ENCODE measurements around the gene PID1.

The PID1 gene

GRCh38 chr2:228987441-228988155 lies 283.5 kb downstream of the PID1 start:
- DNase-seq = no peak

GRCh38 chr2:228986961-228987360 lies 284.1 kb downstream of the PID1 start:
- DNase-seq = no peak

- no peak for DNase-seq
Measured at GRCh38 chr2:228983700-228984099, 287.4 kb downstream of the PID1 start.

- DNase-seq = no peak
Measured at GRCh38 chr2:228974169-228974568, 296.9 kb downstream of the PID1 start.
